SK-N-SH treated with all-trans-retinoic acid at 6 μM for 48 hours (cell line): ENCODE results near the gene COMT.

Experiments
- ARNTL ChIP-seq: fragments of 450-650 bp; formaldehyde crosslinking; IDR thresholded peaks from 2 replicates; pipeline ENCODE4 v1.5.0; 2020; ENCODE audit warnings: low read depth, mild to moderate bottlenecking, moderate library complexity, borderline replicate concordance
- CSDC2 ChIP-seq: fragments of 250-450 bp; sonication (Bioruptor Pico); IDR thresholded peaks from 2 replicates; pipeline ENCODE4 v1.5.0; 2020; ENCODE audit warnings: mild to moderate bottlenecking, moderate library complexity
- ESRRG ChIP-seq: fragments of 250-450 bp; sonication (Bioruptor Pico); IDR thresholded peaks from 2 replicates; pipeline ENCODE4 v1.6.1; 2021; ENCODE audit warnings: mild to moderate bottlenecking
- GLIS3 ChIP-seq: fragments of 250-450 bp; sonication (Bioruptor Pico); IDR thresholded peaks from 2 replicates; pipeline ENCODE4 v1.5.0; 2020; ENCODE audit warnings: mild to moderate bottlenecking, moderate library complexity
- RARB ChIP-seq: fragments of 250-450 bp; sonication (Bioruptor Pico); IDR thresholded peaks from 2 replicates; pipeline ENCODE4 v1.8.0; 2021; ENCODE audit warnings: mild to moderate bottlenecking, moderate library complexity
- TCF4 ChIP-seq: fragments of 250-450 bp; sonication (Bioruptor Pico); IDR thresholded peaks from 2 replicates; pipeline ENCODE4 v1.8.0; 2021; ENCODE audit warnings: mild to moderate bottlenecking, moderate library complexity, borderline replicate concordance
- ZC3H10 ChIP-seq: fragments of 250-450 bp; sonication (Bioruptor Pico); IDR thresholded peaks from 2 replicates; pipeline ENCODE4 v1.5.1; 2021; ENCODE audit warnings: mild to moderate bottlenecking, moderate library complexity
- ZFP3 ChIP-seq: fragments of 250-450 bp; sonication (Bioruptor Pico); IDR thresholded peaks from 2 replicates; pipeline ENCODE4 v1.5.0; 2020; ENCODE audit warnings: mild to moderate bottlenecking, moderate library complexity
- ZNF565 ChIP-seq: fragments of 450-650 bp; formaldehyde crosslinking; conservative IDR thresholded peaks from 2 replicates; pipeline ENCODE4 v1.5.0; 2020; ENCODE audit warnings: low read depth, mild to moderate bottlenecking, moderate library complexity
- ZNF70 ChIP-seq: fragments of 450-650 bp; formaldehyde crosslinking; IDR thresholded peaks from 2 replicates; pipeline ENCODE4 v1.5.0; 2020; ENCODE audit warnings: mild to moderate bottlenecking, moderate library complexity
- TF ChIP-seq, protein P1 (sequence below): fragments of 250-450 bp; sonication (Bioruptor Pico); IDR thresholded peaks from 2 replicates; pipeline ENCODE4 v1.5.1; 2020; ENCODE audit warnings: low read depth, mild to moderate bottlenecking, moderate library complexity
- TF ChIP-seq, protein P2 (sequence below): fragments of 250-450 bp; sonication (Bioruptor Pico); IDR thresholded peaks from 2 replicates; pipeline ENCODE4 v1.8.0; 2020; ENCODE audit warnings: mild to moderate bottlenecking, moderate library complexity, borderline replicate concordance

DNA sequence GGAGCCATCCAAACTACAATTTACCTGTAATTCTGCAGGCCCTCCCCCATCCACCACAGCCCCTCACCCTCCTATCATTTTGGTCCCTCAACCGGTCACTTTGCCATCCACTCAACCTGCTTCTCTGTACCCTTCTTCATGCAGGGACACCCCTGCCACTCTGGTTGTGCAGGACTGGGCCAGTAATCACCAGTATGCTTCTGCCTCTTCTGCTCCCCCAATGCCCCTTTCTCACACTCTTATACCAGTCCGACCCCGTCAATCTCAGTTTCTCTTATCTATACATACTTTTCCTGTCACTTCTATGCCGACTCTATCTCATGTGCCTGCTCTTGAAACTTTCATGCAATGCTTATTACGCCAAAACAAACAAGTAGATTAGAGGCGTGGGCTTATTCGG, 5.1 kb upstream of the COMT start:
- TF ChIP-seq, protein P1, sequence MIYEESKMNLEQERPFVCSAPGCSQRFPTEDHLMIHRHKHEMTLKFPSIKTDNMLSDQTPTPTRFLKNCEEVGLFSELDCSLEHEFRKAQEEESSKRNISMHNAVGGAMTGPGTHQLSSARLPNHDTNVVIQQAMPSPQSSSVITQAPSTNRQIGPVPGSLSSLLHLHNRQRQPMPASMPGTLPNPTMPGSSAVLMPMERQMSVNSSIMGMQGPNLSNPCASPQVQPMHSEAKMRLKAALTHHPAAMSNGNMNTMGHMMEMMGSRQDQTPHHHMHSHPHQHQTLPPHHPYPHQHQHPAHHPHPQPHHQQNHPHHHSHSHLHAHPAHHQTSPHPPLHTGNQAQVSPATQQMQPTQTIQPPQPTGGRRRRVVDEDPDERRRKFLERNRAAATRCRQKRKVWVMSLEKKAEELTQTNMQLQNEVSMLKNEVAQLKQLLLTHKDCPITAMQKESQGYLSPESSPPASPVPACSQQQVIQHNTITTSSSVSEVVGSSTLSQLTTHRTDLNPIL (CRISPR knock-in tag) = no peak
- TF ChIP-seq ARNTL (CRISPR knock-in tag) (no peak), RARB (no peak), ZFP3 (CRISPR knock-in tag) (no peak), GLIS3 (CRISPR knock-in tag) (no peak), ESRRG (CRISPR knock-in tag) (no peak), ZNF70 (CRISPR knock-in tag) (no peak), ZNF565 (no peak), CSDC2 (CRISPR knock-in tag) (no peak), TCF4 (CRISPR knock-in tag) (no peak), ZC3H10 (CRISPR knock-in tag) (no peak)
- TF ChIP-seq, protein P2, sequence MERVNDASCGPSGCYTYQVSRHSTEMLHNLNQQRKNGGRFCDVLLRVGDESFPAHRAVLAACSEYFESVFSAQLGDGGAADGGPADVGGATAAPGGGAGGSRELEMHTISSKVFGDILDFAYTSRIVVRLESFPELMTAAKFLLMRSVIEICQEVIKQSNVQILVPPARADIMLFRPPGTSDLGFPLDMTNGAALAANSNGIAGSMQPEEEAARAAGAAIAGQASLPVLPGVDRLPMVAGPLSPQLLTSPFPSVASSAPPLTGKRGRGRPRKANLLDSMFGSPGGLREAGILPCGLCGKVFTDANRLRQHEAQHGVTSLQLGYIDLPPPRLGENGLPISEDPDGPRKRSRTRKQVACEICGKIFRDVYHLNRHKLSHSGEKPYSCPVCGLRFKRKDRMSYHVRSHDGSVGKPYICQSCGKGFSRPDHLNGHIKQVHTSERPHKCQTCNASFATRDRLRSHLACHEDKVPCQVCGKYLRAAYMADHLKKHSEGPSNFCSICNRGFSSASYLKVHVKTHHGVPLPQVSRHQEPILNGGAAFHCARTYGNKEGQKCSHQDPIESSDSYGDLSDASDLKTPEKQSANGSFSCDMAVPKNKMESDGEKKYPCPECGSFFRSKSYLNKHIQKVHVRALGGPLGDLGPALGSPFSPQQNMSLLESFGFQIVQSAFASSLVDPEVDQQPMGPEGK (CRISPR knock-in tag) = no peak
